ENCODE measurements around the gene B4GAT1. TPM values are rescaled to one million over a fixed set of nuclear protein-coding genes. Genes with fewer than 3 reads are reported as not detected.

Gene B4GAT1
- total and polyA plus RNA-seq, 2 of the 13 experiments (the other 11 are each of a cell fraction or from before 2014, with no cell fraction given): 40.4 to 109 TPM

- TF ChIP-seq LBX2 (CRISPR knock-in tag; IDR thresholded peaks at IDR 0.05; ENCODE audit: borderline replicate concordance) (no peak), PBX3 (CRISPR knock-in tag; IDR thresholded peaks at IDR 0.05; ENCODE audit: borderline replicate concordance) (no peak), AHR (CRISPR knock-in tag; IDR thresholded peaks at IDR 0.05) (no peak), RARA (CRISPR knock-in tag; IDR thresholded peaks at IDR 0.05) (peak; percentile 12; the same call in 1 of the 2 replicates), ATF6 (CRISPR knock-in tag; conservative IDR thresholded peaks at IDR 0.05) (no peak; the same call in 1 of the 2 replicates), MEIS2 (CRISPR knock-in tag; IDR thresholded peaks at IDR 0.05) (peak; percentile 79; the same call in 1 of the 2 replicates), THAP11 (CRISPR knock-in tag; IDR thresholded peaks at IDR 0.05) (peak; percentile 68; the same call in 1 of the 2 replicates), GATAD2A (CRISPR knock-in tag; IDR thresholded peaks at IDR 0.05) (peak; percentile 80), ZNF672 (CRISPR knock-in tag; IDR thresholded peaks at IDR 0.05) (no peak), ZNF142 (CRISPR knock-in tag; IDR thresholded peaks at IDR 0.05) (peak; percentile 68; the same call in 1 of the 2 replicates), CBFB (CRISPR knock-in tag; IDR thresholded peaks at IDR 0.05) (peak; percentile 83; the same call in 1 of the 2 replicates), ZNF263 (CRISPR knock-in tag; IDR thresholded peaks at IDR 0.05) (peak; percentile 96), NFYC (CRISPR knock-in tag; IDR thresholded peaks at IDR 0.05) (peak; percentile 15; the same call in 1 of the 2 replicates), ZNF136 (CRISPR knock-in tag; IDR thresholded peaks at IDR 0.05; ENCODE audit: low read depth) (no peak), ZBTB3 (CRISPR knock-in tag; IDR thresholded peaks at IDR 0.05; ENCODE audit: borderline replicate concordance, low read depth) (no peak), ZNF724P (CRISPR knock-in tag; IDR thresholded peaks at IDR 0.05; ENCODE audit: borderline replicate concordance) (no peak), ZNF317 (CRISPR knock-in tag; IDR thresholded peaks at IDR 0.05) (peak; percentile 38; the same call in 1 of the 2 replicates), ZBTB21 (CRISPR knock-in tag; IDR thresholded peaks at IDR 0.05) (peak; percentile 42; the same call in 1 of the 2 replicates), ZFP41 (CRISPR knock-in tag; IDR thresholded peaks at IDR 0.05; ENCODE audit: borderline replicate concordance) (0 out of 2 replicates have a peak, but pooled peaks have one; percentile 75), SIX1 (CRISPR knock-in tag; IDR thresholded peaks at IDR 0.05; ENCODE audit: borderline replicate concordance) (no peak)
These were observed 18.9 kb downstream of the B4GAT1 start (continued) for GRCh38 chr11:66328302-66329144.
